HCT116 (cell line): ENCODE measurements around the gene SIRT7. TPM values are rescaled to one million over a fixed set of nuclear protein-coding genes. Genes with fewer than 3 reads are reported as not detected.

Experiments
- ATAC-seq: fragments of 200-7000 bp; cut with Tn5 transposase; 2 replicates; pipeline ENCODE4 v1.9.1; 2020; ENCODE audit warnings: mild to moderate bottlenecking, moderate library complexity
- BruUV-seq: library from RNA; stranded (reverse); fragments of 400-500 nt; replicated peaks from 2 replicates; lab custom pipeline; 2021; lab: Mats Ljungman, UMichigan
- CTCF ChIA-PET: fragments of 300-600 bp; sonication (Branson Sonifier 250); formaldehyde crosslinking; loops from one replicate; lab custom pipeline; 2021; ENCODE audit warnings: antibody characterized with exemption; lab: Charles Lee
- POLR2A ChIA-PET: fragments of 300-600, 350-600 bp; sonication (Branson Sonifier 250); formaldehyde crosslinking; loops from one replicate; lab custom pipeline; 2021; ENCODE audit warnings: antibody characterized with exemption; lab: Charles Lee
- RAD21 ChIA-PET, 2 experiments: fragments of 300-600 bp; sonication (Branson Sonifier 250); formaldehyde crosslinking; loops; one replicate each; lab custom pipeline; 2023; ENCODE audit warnings: low total read pairs in 2 of 2; ENCODE audit not compliant: uncharacterized antibody in 2 of 2, unreplicated experiment in 2 of 2, low non-redundant PET in 1 of 2; lab: Charles Lee
- DNase-seq: peaks from one replicate; pipeline ENCODE4 v3.0.0-alpha.2; 2010; ENCODE audit warnings: low read depth, low spot score
- H2AFZ ChIP-seq: fragments of 200-600 bp; shearing (Covaris generic), sonication (generic); 2 replicates; pipeline ENCODE4 v1.6.1; 2017; ENCODE audit warnings: low read depth, mixed run types, mixed read lengths, antibody characterized with exemption, low read length; ENCODE audit not compliant: poor library complexity, severe bottlenecking
- H3K27ac ChIP-seq: 2 replicates; pipeline ENCODE4 v1.5.1; 2012; ENCODE audit warnings: low read depth, low read length
- H3K27me3 ChIP-seq: fragments of 200-600 bp; sonication (generic); 2 replicates; pipeline ENCODE4 v1.6.1; 2016; ENCODE audit warnings: mixed run types, low read length, mixed read lengths; ENCODE audit not compliant: insufficient read depth
- H3K36me3 ChIP-seq, 2 experiments: fragments of 200-500 bp in 1 of 2; fragments of 200-600 bp in 1 of 2; sonication (Bioruptor generic) in 1 of 2; sonication (generic) in 1 of 2; 2 replicates each; pipeline versions ENCODE4 v1.5.1 to v1.6.1; 2014 to 2016; ENCODE audit warnings: low read length in 2 of 2, inconsistent platforms in 1 of 2, mixed read lengths in 1 of 2, mixed run types in 1 of 2; ENCODE audit not compliant: insufficient read depth in 2 of 2, control insufficient read depth in 1 of 2
- H3K4me1 ChIP-seq, 2 experiments: fragments of 200-600 bp in 1 of 2; sonication (generic) in 1 of 2; 2 replicates each; pipeline versions ENCODE4 v1.5.1 to v1.6.1; 2012 to 2017; ENCODE audit warnings: low read length in 2 of 2, inconsistent platforms in 1 of 2, mild to moderate bottlenecking in 1 of 2, mixed read lengths in 1 of 2, mixed run types in 1 of 2, moderate library complexity in 1 of 2; ENCODE audit not compliant: insufficient read depth in 2 of 2, control insufficient read depth in 1 of 2
- H3K4me2 ChIP-seq: fragments of 200-600 bp; sonication (generic); 2 replicates; pipeline ENCODE4 v1.6.1; 2017; ENCODE audit warnings: mixed run types, low read length, mixed read lengths
- H3K4me3 ChIP-seq, 2 experiments: fragments of 200-600 bp in 1 of 2; sonication (generic) in 1 of 2; replicated peaks in 1 of 2; 2 replicates each; pipeline ENCODE4 v1.5.1; 2011 to 2016; ENCODE audit warnings: low read length in 2 of 2, control low read depth in 1 of 2, low read depth in 1 of 2, mild to moderate bottlenecking in 1 of 2, mixed read lengths in 1 of 2, mixed run types in 1 of 2
- H3K79me2 ChIP-seq: fragments of 200-600 bp; sonication (generic); 2 replicates; pipeline ENCODE4 v1.6.1; 2017; ENCODE audit warnings: mild to moderate bottlenecking, mixed run types, low read length, moderate library complexity, mixed read lengths; ENCODE audit not compliant: insufficient read depth
- H3K9ac ChIP-seq: fragments of 200-600 bp; sonication (generic); 2 replicates; pipeline ENCODE4 v1.6.1; 2016; ENCODE audit warnings: low read length, mixed read lengths
- H3K9me2 ChIP-seq: fragments of 200-600 bp; sonication (generic), shearing (Covaris generic); 2 replicates; pipeline ENCODE4 v1.6.1; 2017; ENCODE audit warnings: mixed run types, mild to moderate bottlenecking, moderate library complexity; ENCODE audit not compliant: insufficient read depth
- H3K9me3 ChIP-seq, 2 experiments: fragments of 200-500 bp in 1 of 2; fragments of 200-600 bp in 1 of 2; sonication (Bioruptor generic) in 1 of 2; sonication (generic) in 1 of 2; 2 replicates each; pipeline ENCODE4 v1.6.1; 2014 to 2017; ENCODE audit warnings: low read length in 2 of 2, mixed read lengths in 2 of 2, inconsistent platforms in 1 of 2, low read depth in 1 of 2, mild to moderate bottlenecking in 1 of 2, mixed run types in 1 of 2, moderate library complexity in 1 of 2; ENCODE audit not compliant: control insufficient read depth in 1 of 2, insufficient read depth in 1 of 2
- H4K20me1 ChIP-seq: fragments of 200-600 bp; sonication (generic), shearing (Covaris generic); 2 replicates; pipeline ENCODE4 v1.6.1; 2017; ENCODE audit warnings: mixed run types, mild to moderate bottlenecking, moderate library complexity; ENCODE audit not compliant: insufficient read depth
- ATF3 ChIP-seq: IDR thresholded peaks from 2 replicates; pipeline ENCODE4 v1.6.1; 2012
- CBX3 ChIP-seq: IDR thresholded peaks from 2 replicates; pipeline ENCODE4 v1.6.1; 2012; ENCODE audit warnings: low read depth
- CTCF ChIP-seq, 3 experiments: fragments of 200-600 bp in 1 of 3; sonication (generic) in 1 of 3; IDR thresholded peaks in 2 of 3; conservative IDR thresholded peaks in 1 of 3; 2 replicates each; pipeline ENCODE4 v1.5.1; 2012 to 2017; ENCODE audit warnings: low read depth in 2 of 3, low read length in 2 of 3, antibody characterized with exemption in 1 of 3, borderline replicate concordance in 1 of 3, control low read depth in 1 of 3, mild to moderate bottlenecking in 1 of 3, mixed read lengths in 1 of 3, mixed run types in 1 of 3, moderate library complexity in 1 of 3; ENCODE audit not compliant: insufficient read depth in 1 of 3
- EGR1 ChIP-seq: IDR thresholded peaks from 2 replicates; pipeline ENCODE4 v1.6.1; 2012; ENCODE audit warnings: low read depth
- EZH2phosphoT487 ChIP-seq: fragments of 200-600 bp; IDR thresholded peaks from 2 replicates; pipeline ENCODE4 v1.6.1; 2018; ENCODE audit warnings: antibody characterized with exemption, borderline replicate concordance
- MAX ChIP-seq: IDR thresholded peaks from 2 replicates; pipeline ENCODE4 v1.6.1; 2012
- POLR2A ChIP-seq: IDR thresholded peaks from 2 replicates; pipeline ENCODE4 v1.7.0; 2011; ENCODE audit warnings: borderline replicate concordance; ENCODE audit not compliant: insufficient read depth, insufficient read length; ENCODE audit errors: extremely low read depth
- SP1 ChIP-seq: IDR thresholded peaks from 2 replicates; pipeline ENCODE4 v1.6.1; 2012; ENCODE audit warnings: low read depth
- SRF ChIP-seq: IDR thresholded peaks from 2 replicates; pipeline ENCODE4 v1.6.1; 2012; ENCODE audit warnings: low read depth
- TCF7L2 ChIP-seq: IDR thresholded peaks from 2 replicates; pipeline ENCODE4 v1.7.0; 2011; ENCODE audit warnings: borderline replicate concordance, inconsistent platforms; ENCODE audit not compliant: insufficient read depth, insufficient read length; ENCODE audit errors: extremely low read depth
- ZBTB33 ChIP-seq: IDR thresholded peaks from 2 replicates; pipeline ENCODE4 v1.6.1; 2011; ENCODE audit warnings: mild to moderate bottlenecking, low read length, moderate library complexity; ENCODE audit not compliant: insufficient replicate concordance; ENCODE audit errors: extremely low read depth
- ZFX ChIP-seq: fragments of 450-650 bp; IDR thresholded peaks from 2 replicates; pipeline ENCODE4 v1.6.1; 2017
- intact Hi-C: fragments of 100-400 bp; cut with micrococcal nuclease; formaldehyde crosslinking; loops from 2 replicates; pipeline ENCODE4 v1.10.0; 2022
- total RNA-seq: library from RNA; stranded (reverse); gene quantifications from one replicate; pipeline ENCODE4 v1.2.1, GENCODE V29; 2021; ENCODE audit not compliant: unreplicated experiment

The SIRT7 gene
- total RNA-seq, 1 experiment from 2014 or later: 62.6 TPM

GRCh38 chr17:81911969-81912368 lies 6.0 kb downstream of the SIRT7 start:
- Histone ChIP-seq H3K36me3 (peaks cover 21 to 42% of the 10 kb centered on the region in 2 experiments), H3K4me2 (peak overlapping the region; percentile 66), H4K20me1 (no peaks in the 10 kb centered on the region), H3K79me2 (peaks cover 33% of the 10 kb centered on the region), H3K27me3 (no peaks in the 10 kb centered on the region), H3K9ac (0 out of 2 replicates have a peak overlapping the region, but pooled peaks have one; percentile 27), H3K27ac (peak overlapping the region; percentile 60), H2AFZ (no peak overlapping the region), H3K9me3 (no peaks in the 10 kb centered on the region), H3K9me2 (no peaks in the 10 kb centered on the region), H3K4me1 (peaks cover 39 to 53% of the 10 kb centered on the region in 2 experiments), H3K4me3 (peak overlapping the region; percentile 3 to 5; a peak in 1 of 4 replicates)
- no peak for ATAC-seq
- ChIA-PET CTCF (interaction anchor here (1.2 to 1.8 kb wide), 2 partner anchors 15 to 110 kb away, joined by 3 to 9 read pairs; partner anchors contain the start of genes CENPX and LRRC45), RAD21 (interaction anchor here in 1 of 2 experiments (1.3 kb wide), 1 partner anchor 14 kb away, joined by 3 read pairs; no protein-coding TSS in a partner anchor), POLR2A (no interaction called here)
- intact Hi-C loops: loop anchor here (1.0 to 5.0 kb wide), 2 partner anchors 21 to 110 kb away; partner anchors contain the start of genes ALYREF, ANAPC11, CENPX and LRRC45
- BruUV-seq: no TSS peak
- DNase-seq: no peak
- TF ChIP-seq ZBTB33 (no peak), SP1 (no peak), TCF7L2 (no peak), ZFX (no peak), CTCF (IDR thresholded peaks at IDR 0.05 in 2 of 3, conservative IDR thresholded peaks at IDR 0.05 in 1 of 3; ENCODE audit: borderline replicate concordance in 1 of 3, insufficient read depth in 1 of 3, low read depth in 2 of 3, low read length in 2 of 3) (no peak), POLR2A (no peak), SRF (no peak), ATF3 (no peak), EGR1 (no peak), EZH2phosphoT487 (no peak), MAX (no peak), CBX3 (no peak)
